Measurements from ENCODE around the gene MAP2. TPM values are rescaled to one million over a fixed set of nuclear protein-coding genes. Genes with fewer than 3 reads are reported as not detected.

The MAP2 gene
- total RNA-seq, 1 experiment from 2014 or later, result 40.2 TPM

GRCh38 chr2:209517436-209517835 lies 93.6 kb downstream of the MAP2 start:
- TF ChIP-seq, protein P1, sequence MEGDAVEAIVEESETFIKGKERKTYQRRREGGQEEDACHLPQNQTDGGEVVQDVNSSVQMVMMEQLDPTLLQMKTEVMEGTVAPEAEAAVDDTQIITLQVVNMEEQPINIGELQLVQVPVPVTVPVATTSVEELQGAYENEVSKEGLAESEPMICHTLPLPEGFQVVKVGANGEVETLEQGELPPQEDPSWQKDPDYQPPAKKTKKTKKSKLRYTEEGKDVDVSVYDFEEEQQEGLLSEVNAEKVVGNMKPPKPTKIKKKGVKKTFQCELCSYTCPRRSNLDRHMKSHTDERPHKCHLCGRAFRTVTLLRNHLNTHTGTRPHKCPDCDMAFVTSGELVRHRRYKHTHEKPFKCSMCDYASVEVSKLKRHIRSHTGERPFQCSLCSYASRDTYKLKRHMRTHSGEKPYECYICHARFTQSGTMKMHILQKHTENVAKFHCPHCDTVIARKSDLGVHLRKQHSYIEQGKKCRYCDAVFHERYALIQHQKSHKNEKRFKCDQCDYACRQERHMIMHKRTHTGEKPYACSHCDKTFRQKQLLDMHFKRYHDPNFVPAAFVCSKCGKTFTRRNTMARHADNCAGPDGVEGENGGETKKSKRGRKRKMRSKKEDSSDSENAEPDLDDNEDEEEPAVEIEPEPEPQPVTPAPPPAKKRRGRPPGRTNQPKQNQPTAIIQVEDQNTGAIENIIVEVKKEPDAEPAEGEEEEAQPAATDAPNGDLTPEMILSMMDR (IDR thresholded peaks at IDR 0.05; ENCODE audit: unreplicated experiment), result no peak
- intact Hi-C loops (cut with micrococcal nuclease), result no loop called here
- DNase-seq (ENCODE audit: unreplicated experiment), result no peak
- CTCF ChIA-PET, result interaction anchor here (0.7 kb wide), 1 partner anchor 10 kb away, joined by 3 read pairs; no protein-coding TSS in a partner anchor
- POLR2A ChIA-PET, result no interaction called here
- Mint-ChIP-seq H3K9me3 (ENCODE audit: unreplicated experiment) (no peaks in the 10 kb centered on the region), H3K27ac (ENCODE audit: low read depth, unreplicated experiment) (no peak overlapping the region), H3K27me3 (ENCODE audit: insufficient read depth, unreplicated experiment) (no peaks in the 10 kb centered on the region), H3K4me1 (ENCODE audit: insufficient read depth, unreplicated experiment) (no peaks in the 10 kb centered on the region), H3K4me3 (ENCODE audit: unreplicated experiment) (no peak overlapping the region), H3K36me3 (ENCODE audit: insufficient read depth, unreplicated experiment) (no peaks in the 10 kb centered on the region)
- no TSS peak for BruUV-seq (replicated peaks)

DNA sequence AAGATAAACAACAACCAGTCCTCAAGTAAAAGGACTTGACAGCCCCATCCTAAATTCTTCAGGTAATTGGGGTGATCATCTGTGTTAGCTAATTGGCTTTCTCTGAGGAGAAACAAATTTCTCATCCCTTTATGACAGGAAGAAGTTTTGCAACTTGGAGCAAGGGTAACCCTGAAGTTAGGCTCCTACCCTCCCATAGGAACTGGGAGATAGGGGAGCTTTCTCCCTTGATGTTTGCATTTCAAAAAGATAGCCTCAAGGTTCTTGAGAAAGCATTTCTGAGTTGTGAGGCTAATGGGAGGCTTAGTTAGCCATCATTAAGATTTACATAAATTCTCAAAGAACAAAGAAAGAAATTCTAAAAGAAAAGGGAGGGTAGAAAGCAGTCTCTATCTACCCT lies 95.4 kb downstream of the MAP2 start:
- no peaks in the 10 kb centered on the region for H3K27me3 Mint-ChIP-seq (ENCODE audit: insufficient read depth, unreplicated experiment)
- no peak overlapping the region for H3K4me3 Mint-ChIP-seq (ENCODE audit: unreplicated experiment)
- ChIA-PET POLR2A (no interaction called here), CTCF (no interaction called here)
- BruUV-seq (replicated peaks), result no TSS peak
- no peak for DNase-seq (ENCODE audit: unreplicated experiment)
- H3K9me3 Mint-ChIP-seq (ENCODE audit: unreplicated experiment), result no peaks in the 10 kb centered on the region
- no peaks in the 10 kb centered on the region for H3K36me3 Mint-ChIP-seq (ENCODE audit: insufficient read depth, unreplicated experiment)
- H3K27ac Mint-ChIP-seq (ENCODE audit: low read depth, unreplicated experiment), result no peak overlapping the region
- intact Hi-C loops (cut with micrococcal nuclease), result no loop called here
- TF ChIP-seq, protein P1 (IDR thresholded peaks at IDR 0.05; ENCODE audit: unreplicated experiment), result no peak
- no peaks in the 10 kb centered on the region for H3K4me1 Mint-ChIP-seq (ENCODE audit: insufficient read depth, unreplicated experiment)

DNA sequence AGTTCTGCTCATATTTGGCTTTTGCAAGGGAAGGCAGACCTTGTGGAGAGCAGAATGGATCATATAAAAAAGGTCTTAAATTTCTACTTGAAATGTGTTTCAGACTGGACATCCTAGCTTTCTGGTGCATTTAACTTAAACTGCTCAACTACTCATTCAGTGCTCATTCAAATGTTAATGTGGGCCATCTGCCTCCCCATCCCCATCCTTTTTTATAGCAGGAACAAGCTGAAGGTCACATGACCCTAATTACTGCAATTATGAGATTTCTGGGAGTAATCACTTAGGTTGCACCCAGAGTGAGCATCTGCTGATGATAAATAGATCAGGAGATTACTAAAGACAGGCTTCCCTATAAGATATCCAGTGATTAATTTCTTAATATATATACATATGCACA lies 96.1 kb downstream of the MAP2 start:
- DNase-seq (ENCODE audit: unreplicated experiment), result no peak
- TF ChIP-seq, protein P1 (IDR thresholded peaks at IDR 0.05; ENCODE audit: unreplicated experiment), result no peak
- H3K36me3 Mint-ChIP-seq (ENCODE audit: insufficient read depth, unreplicated experiment), result no peaks in the 10 kb centered on the region
- ChIA-PET POLR2A (no interaction called here), CTCF (no interaction called here)
- H3K4me3 Mint-ChIP-seq (ENCODE audit: unreplicated experiment), result no peak overlapping the region
- intact Hi-C loops (cut with micrococcal nuclease), result no loop called here
- no TSS peak for BruUV-seq (replicated peaks)
- H3K9me3 Mint-ChIP-seq (ENCODE audit: unreplicated experiment), result no peaks in the 10 kb centered on the region
- H3K27ac Mint-ChIP-seq (ENCODE audit: low read depth, unreplicated experiment), result no peak overlapping the region
- H3K4me1 Mint-ChIP-seq (ENCODE audit: insufficient read depth, unreplicated experiment), result no peaks in the 10 kb centered on the region
- H3K27me3 Mint-ChIP-seq (ENCODE audit: insufficient read depth, unreplicated experiment), result no peaks in the 10 kb centered on the region

GRCh38 chr2:209523041-209523740 lies 99.3 kb downstream of the MAP2 start:
- POLR2A ChIA-PET, result no interaction called here
- DNase-seq (ENCODE audit: unreplicated experiment), result no peak
- intact Hi-C loops (cut with micrococcal nuclease), result no loop called here
- no peaks in the 10 kb centered on the region for H3K36me3 Mint-ChIP-seq (ENCODE audit: insufficient read depth, unreplicated experiment)
- no TSS peak for BruUV-seq (replicated peaks)
- no peaks in the 10 kb centered on the region for H3K27me3 Mint-ChIP-seq (ENCODE audit: insufficient read depth, unreplicated experiment)
- no peaks in the 10 kb centered on the region for H3K9me3 Mint-ChIP-seq (ENCODE audit: unreplicated experiment)
- H3K27ac Mint-ChIP-seq (ENCODE audit: low read depth, unreplicated experiment), result no peak overlapping the region
- H3K4me1 Mint-ChIP-seq (ENCODE audit: insufficient read depth, unreplicated experiment), result peaks cover 6% of the 10 kb centered on the region
- H3K4me3 Mint-ChIP-seq (ENCODE audit: unreplicated experiment), result no peak overlapping the region
- CTCF ChIA-PET, result interaction anchor here (0.6 to 1.0 kb wide), 2 partner anchors 97 to 345 kb away, joined by 3 read pairs; no protein-coding TSS in a partner anchor
- TF ChIP-seq, protein P1 (IDR thresholded peaks at IDR 0.05; ENCODE audit: unreplicated experiment), result no peak
